ENCODE data around the gene SLC25A19. TPM values are rescaled to one million over a fixed set of nuclear protein-coding genes. Genes with fewer than 3 reads are reported as not detected.
A peak's percentile ranks its signal among the peaks of the same experiment; 100 is the strongest.

Gene SLC25A19
- polyA plus RNA-seq, 1 of the 3 experiments (the other 2 are of a cell fraction): 11.7 TPM

DNA sequence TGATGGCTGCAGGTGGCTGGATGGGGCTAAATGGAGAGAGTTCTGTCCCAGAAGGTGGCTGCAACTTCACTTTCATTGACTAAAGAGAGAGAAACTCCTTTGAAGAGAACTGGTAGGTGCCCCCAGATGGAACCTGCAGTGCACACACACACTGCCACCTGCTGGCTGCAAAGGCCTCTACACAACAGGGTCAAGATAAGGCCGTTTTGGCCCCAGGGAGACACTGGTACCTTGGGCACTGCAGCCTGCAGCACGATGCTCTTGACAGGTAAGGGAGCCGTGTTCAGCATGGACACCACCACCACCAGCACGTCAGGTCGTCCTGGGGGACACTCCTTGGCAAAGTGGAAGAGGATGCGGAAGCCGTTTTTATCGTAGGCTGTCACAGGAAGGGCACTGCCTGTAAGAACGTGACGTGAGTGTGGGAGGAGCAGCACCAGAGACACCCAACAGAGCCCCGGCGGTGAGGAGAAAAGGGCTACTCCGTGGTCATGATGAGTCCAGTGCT lies 50.5 kb downstream of the SLC25A19 start:
- Histone ChIP-seq H2AFZ (ENCODE audit: low read depth) (no peak overlapping the region), H3K4me1 (ENCODE audit: control insufficient read depth in 1 of 2, insufficient read depth in 2 of 2, low read depth in 1 of 2, low read length in 1 of 2) (no peaks in the 10 kb centered on the region; a peak in 1 of 4 replicates), H3K79me2 (ENCODE audit: insufficient read depth) (no peaks in the 10 kb centered on the region), H3K4me3 (ENCODE audit: low read depth in 2 of 2, low read length in 1 of 2) (no peak overlapping the region), H3F3A (replicated peaks; ENCODE audit: insufficient read depth) (peaks cover 29% of the 10 kb centered on the region), H3K9me3 (no peaks in the 10 kb centered on the region), H3K9ac (no peak overlapping the region), H4K20me1 (ENCODE audit: insufficient read depth) (peaks cover 3% of the 10 kb centered on the region; the same call in 1 of the 2 replicates), H3K36me3 (replicated peaks in 1 of 2; ENCODE audit: control insufficient read depth in 1 of 2, insufficient read depth in 2 of 2, low read length in 1 of 2) (peaks cover 46 to 94% of the 10 kb centered on the region in 2 experiments), H3K9me2 (no peaks in the 10 kb centered on the region), H3K4me2 (no peak overlapping the region), H3K27me3 (ENCODE audit: insufficient read depth) (no peaks in the 10 kb centered on the region), H3K27ac (ENCODE audit: low read depth in 2 of 2, low read length in 1 of 2) (no peak overlapping the region)
- ChIA-PET POLR2A (interaction anchor here (1.1 to 1.2 kb wide), 2 partner anchors 9 to 125 kb away, joined by 3 to 4 read pairs; no protein-coding TSS in a partner anchor), CTCF (interaction anchor here (0.7 to 11.7 kb wide), 28 partner anchors 9 to 263 kb away, joined by 3 to 136 read pairs (median 7); partner anchors contain the start of genes GGA3, MIF4GD, MRPS7 and NUP85)
- peak; percentile 90 for DNase-seq
- WGBS (ENCODE audit: low lambda C conversion rate): 54% methylated on average over 13 of the region's 13 CpGs
- TF ChIP-seq, protein P1, sequence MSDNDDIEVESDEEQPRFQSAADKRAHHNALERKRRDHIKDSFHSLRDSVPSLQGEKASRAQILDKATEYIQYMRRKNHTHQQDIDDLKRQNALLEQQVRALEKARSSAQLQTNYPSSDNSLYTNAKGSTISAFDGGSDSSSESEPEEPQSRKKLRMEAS (IDR thresholded peaks at IDR 0.05; ENCODE audit: low read depth): no peak
- TF ChIP-seq MEF2A (IDR thresholded peaks at IDR 0.05; ENCODE audit: borderline replicate concordance, low read depth): no peak
- TF ChIP-seq YY1 (IDR thresholded peaks at IDR 0.05; ENCODE audit: low read depth): no peak
- no peak for TF ChIP-seq TAF1 (IDR thresholded peaks at IDR 0.05; ENCODE audit: borderline replicate concordance, low read depth, low read length)
- TF ChIP-seq, protein P2, sequence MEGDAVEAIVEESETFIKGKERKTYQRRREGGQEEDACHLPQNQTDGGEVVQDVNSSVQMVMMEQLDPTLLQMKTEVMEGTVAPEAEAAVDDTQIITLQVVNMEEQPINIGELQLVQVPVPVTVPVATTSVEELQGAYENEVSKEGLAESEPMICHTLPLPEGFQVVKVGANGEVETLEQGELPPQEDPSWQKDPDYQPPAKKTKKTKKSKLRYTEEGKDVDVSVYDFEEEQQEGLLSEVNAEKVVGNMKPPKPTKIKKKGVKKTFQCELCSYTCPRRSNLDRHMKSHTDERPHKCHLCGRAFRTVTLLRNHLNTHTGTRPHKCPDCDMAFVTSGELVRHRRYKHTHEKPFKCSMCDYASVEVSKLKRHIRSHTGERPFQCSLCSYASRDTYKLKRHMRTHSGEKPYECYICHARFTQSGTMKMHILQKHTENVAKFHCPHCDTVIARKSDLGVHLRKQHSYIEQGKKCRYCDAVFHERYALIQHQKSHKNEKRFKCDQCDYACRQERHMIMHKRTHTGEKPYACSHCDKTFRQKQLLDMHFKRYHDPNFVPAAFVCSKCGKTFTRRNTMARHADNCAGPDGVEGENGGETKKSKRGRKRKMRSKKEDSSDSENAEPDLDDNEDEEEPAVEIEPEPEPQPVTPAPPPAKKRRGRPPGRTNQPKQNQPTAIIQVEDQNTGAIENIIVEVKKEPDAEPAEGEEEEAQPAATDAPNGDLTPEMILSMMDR (IDR thresholded peaks at IDR 0.05): peak; percentile 98
- TF ChIP-seq FOSL2 (IDR thresholded peaks at IDR 0.05; ENCODE audit: borderline replicate concordance, low read depth): no peak
- no peak for TF ChIP-seq FOXJ3 (CRISPR knock-in tag; IDR thresholded peaks at IDR 0.05)
- peak; percentile 54 for TF ChIP-seq RAD21 (IDR thresholded peaks at IDR 0.05; ENCODE audit: low read length)
- TF ChIP-seq ELF1 (IDR thresholded peaks at IDR 0.05): no peak
- TF ChIP-seq JUND (IDR thresholded peaks at IDR 0.05): no peak
- TF ChIP-seq RXRA (IDR thresholded peaks at IDR 0.05; ENCODE audit: borderline replicate concordance, low read depth): no peak
- TF ChIP-seq, protein P3, sequence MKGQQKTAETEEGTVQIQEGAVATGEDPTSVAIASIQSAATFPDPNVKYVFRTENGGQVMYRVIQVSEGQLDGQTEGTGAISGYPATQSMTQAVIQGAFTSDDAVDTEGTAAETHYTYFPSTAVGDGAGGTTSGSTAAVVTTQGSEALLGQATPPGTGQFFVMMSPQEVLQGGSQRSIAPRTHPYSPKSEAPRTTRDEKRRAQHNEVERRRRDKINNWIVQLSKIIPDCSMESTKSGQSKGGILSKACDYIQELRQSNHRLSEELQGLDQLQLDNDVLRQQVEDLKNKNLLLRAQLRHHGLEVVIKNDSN (IDR thresholded peaks at IDR 0.05; ENCODE audit: borderline replicate concordance, low read depth): no peak
- TF ChIP-seq FOXM1 (IDR thresholded peaks at IDR 0.05; ENCODE audit: low read depth): no peak
- TF ChIP-seq MXI1 (IDR thresholded peaks at IDR 0.05; ENCODE audit: low read depth, low read length): no peak
- TF ChIP-seq TCF12 (IDR thresholded peaks at IDR 0.05): no peak
- TF ChIP-seq RFX5 (IDR thresholded peaks at IDR 0.05; ENCODE audit: low read length): no peak
- TF ChIP-seq SMC3 (IDR thresholded peaks at IDR 0.05; ENCODE audit: low read depth, low read length): peak; percentile 55
- no peak for TF ChIP-seq SIN3A (IDR thresholded peaks at IDR 0.05; ENCODE audit: borderline replicate concordance, low read depth, low read length)
- no peak for TF ChIP-seq GABPA (IDR thresholded peaks at IDR 0.05; ENCODE audit: low read depth)
- TF ChIP-seq POLR2AphosphoS5 (IDR thresholded peaks at IDR 0.05; ENCODE audit: low read depth, low read length): peak; percentile 17; the same call in 1 of the 2 replicates
- TF ChIP-seq, protein P4, sequence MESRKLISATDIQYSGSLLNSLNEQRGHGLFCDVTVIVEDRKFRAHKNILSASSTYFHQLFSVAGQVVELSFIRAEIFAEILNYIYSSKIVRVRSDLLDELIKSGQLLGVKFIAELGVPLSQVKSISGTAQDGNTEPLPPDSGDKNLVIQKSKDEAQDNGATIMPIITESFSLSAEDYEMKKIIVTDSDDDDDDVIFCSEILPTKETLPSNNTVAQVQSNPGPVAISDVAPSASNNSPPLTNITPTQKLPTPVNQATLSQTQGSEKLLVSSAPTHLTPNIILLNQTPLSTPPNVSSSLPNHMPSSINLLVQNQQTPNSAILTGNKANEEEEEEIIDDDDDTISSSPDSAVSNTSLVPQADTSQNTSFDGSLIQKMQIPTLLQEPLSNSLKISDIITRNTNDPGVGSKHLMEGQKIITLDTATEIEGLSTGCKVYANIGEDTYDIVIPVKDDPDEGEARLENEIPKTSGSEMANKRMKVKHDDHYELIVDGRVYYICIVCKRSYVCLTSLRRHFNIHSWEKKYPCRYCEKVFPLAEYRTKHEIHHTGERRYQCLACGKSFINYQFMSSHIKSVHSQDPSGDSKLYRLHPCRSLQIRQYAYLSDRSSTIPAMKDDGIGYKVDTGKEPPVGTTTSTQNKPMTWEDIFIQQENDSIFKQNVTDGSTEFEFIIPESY (IDR thresholded peaks at IDR 0.05; ENCODE audit: borderline replicate concordance, low read depth): no peak
- TF ChIP-seq, protein P5, sequence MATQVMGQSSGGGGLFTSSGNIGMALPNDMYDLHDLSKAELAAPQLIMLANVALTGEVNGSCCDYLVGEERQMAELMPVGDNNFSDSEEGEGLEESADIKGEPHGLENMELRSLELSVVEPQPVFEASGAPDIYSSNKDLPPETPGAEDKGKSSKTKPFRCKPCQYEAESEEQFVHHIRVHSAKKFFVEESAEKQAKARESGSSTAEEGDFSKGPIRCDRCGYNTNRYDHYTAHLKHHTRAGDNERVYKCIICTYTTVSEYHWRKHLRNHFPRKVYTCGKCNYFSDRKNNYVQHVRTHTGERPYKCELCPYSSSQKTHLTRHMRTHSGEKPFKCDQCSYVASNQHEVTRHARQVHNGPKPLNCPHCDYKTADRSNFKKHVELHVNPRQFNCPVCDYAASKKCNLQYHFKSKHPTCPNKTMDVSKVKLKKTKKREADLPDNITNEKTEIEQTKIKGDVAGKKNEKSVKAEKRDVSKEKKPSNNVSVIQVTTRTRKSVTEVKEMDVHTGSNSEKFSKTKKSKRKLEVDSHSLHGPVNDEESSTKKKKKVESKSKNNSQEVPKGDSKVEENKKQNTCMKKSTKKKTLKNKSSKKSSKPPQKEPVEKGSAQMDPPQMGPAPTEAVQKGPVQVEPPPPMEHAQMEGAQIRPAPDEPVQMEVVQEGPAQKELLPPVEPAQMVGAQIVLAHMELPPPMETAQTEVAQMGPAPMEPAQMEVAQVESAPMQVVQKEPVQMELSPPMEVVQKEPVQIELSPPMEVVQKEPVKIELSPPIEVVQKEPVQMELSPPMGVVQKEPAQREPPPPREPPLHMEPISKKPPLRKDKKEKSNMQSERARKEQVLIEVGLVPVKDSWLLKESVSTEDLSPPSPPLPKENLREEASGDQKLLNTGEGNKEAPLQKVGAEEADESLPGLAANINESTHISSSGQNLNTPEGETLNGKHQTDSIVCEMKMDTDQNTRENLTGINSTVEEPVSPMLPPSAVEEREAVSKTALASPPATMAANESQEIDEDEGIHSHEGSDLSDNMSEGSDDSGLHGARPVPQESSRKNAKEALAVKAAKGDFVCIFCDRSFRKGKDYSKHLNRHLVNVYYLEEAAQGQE (IDR thresholded peaks at IDR 0.05; ENCODE audit: low read depth, low read length): no peak
- TF ChIP-seq, protein P6, sequence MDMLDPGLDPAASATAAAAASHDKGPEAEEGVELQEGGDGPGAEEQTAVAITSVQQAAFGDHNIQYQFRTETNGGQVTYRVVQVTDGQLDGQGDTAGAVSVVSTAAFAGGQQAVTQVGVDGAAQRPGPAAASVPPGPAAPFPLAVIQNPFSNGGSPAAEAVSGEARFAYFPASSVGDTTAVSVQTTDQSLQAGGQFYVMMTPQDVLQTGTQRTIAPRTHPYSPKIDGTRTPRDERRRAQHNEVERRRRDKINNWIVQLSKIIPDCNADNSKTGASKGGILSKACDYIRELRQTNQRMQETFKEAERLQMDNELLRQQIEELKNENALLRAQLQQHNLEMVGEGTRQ (IDR thresholded peaks at IDR 0.05; ENCODE audit: borderline replicate concordance, low read depth, low read length): no peak
- no peak for TF ChIP-seq EP300 (IDR thresholded peaks at IDR 0.05; ENCODE audit: borderline replicate concordance in 1 of 2, low read depth in 1 of 2, low read length in 1 of 2)
- no peak for TF ChIP-seq NRF1 (IDR thresholded peaks at IDR 0.05; ENCODE audit: low read depth, low read length)
- no peak for TF ChIP-seq TEAD4 (IDR thresholded peaks at IDR 0.05; ENCODE audit: borderline replicate concordance, insufficient read depth)

All from SK-N-SH (cell line).